H1 (cell line): ENCODE results near the gene SDR39U1. TPM values are rescaled to one million over a fixed set of nuclear protein-coding genes. Genes with fewer than 3 reads are reported as not detected.

ENCODE experiments used
- CTBP2 ChIP-seq: IDR thresholded peaks from 2 replicates; pipeline ENCODE4 v1.7.0; 2011; ENCODE audit warnings: borderline replicate concordance, mild to moderate bottlenecking, moderate library complexity, mixed read lengths, low read length; ENCODE audit not compliant: insufficient read depth, insufficient read length
- PHF8 ChIP-seq: fragments of 200-600 bp; sonication (generic); conservative IDR thresholded peaks from 2 replicates; pipeline ENCODE4 v1.7.1; 2012; ENCODE audit warnings: low read depth, mild to moderate bottlenecking, inconsistent platforms, low read length, moderate library complexity
- POLR2A ChIP-seq, 2 experiments: IDR thresholded peaks; 1 replicate in 1 of 2; 2 replicates in 1 of 2; pipeline ENCODE4 v1.6.1; 2011; ENCODE audit warnings: low read depth in 2 of 2, low read length in 2 of 2, mild to moderate bottlenecking in 2 of 2; ENCODE audit errors: control extremely low read depth in 1 of 2
- RAD21 ChIP-seq, 2 experiments: IDR thresholded peaks in 1 of 2; conservative IDR thresholded peaks in 1 of 2; 2 replicates each; pipeline ENCODE4 v1.6.1; 2011; ENCODE audit warnings: low read depth in 2 of 2, low read length in 2 of 2, improper control_type of control experiment in 1 of 2, inconsistent platforms in 1 of 2, mild to moderate bottlenecking in 1 of 2, moderate library complexity in 1 of 2
- polyA plus RNA-seq, 7 experiments: library from polyadenylated mRNA; depleted of rRNA in 3 of 7; stranded (reverse) in 5 of 7; unstranded in 2 of 7; fragments of >200 nt in 5 of 7; fragments of 200-250 nt in 2 of 7; gene quantifications; 1 replicate in 5 of 7; 2 replicates in 1 of 7; 4 replicates in 1 of 7; pipeline versions ENCODE4 v1.2.1 to v1.2.3, GENCODE V29; 2011 to 2013; ENCODE audit warnings: missing spikeins in 2 of 7, mixed read lengths in 2 of 7
- total RNA-seq: library from RNA; stranded (reverse); fragmentation: NEBNext Ultra II Directional; extraction: Animal tissue kit (Norgen Biotek cat#: 25700); gene quantifications from 2 replicates; pipeline ENCODE4 v1.2.1, GENCODE V29; 2021

Gene SDR39U1
- total and polyA plus RNA-seq, 2 of the 8 experiments (the other 6 are each of a cell fraction or from before 2014, with no cell fraction given), result 46.7 to 98.8 TPM

GRCh38 chr14:24434036-24434435 lies 8.5 kb downstream of the SDR39U1 start (continued):
- TF ChIP-seq CTBP2 (no peak), PHF8 (no peak), POLR2A (IDR thresholded peaks at IDR 0.05; ENCODE audit: control extremely low read depth in 1 of 2, low read depth in 2 of 2, low read length in 2 of 2) (no peak), RAD21 (IDR thresholded peaks at IDR 0.05 in 1 of 2, conservative IDR thresholded peaks at IDR 0.05 in 1 of 2; ENCODE audit: low read depth in 2 of 2, low read length in 2 of 2) (no peak)
